Left forelimb (tissue), 1 donor: ENCODE measurements around the gene RTTN.

Experiments used
- DNase-seq: peaks from one replicate; pipeline ENCODE4 v3.0.0-alpha.2; 2018; ENCODE audit warnings: low spot score

Gene RTTN

GRCh38 chr18:70207181-70207580 lies 1.7 kb upstream of the RTTN start:
- no peak for DNase-seq

- no peak for DNase-seq
These were observed 5.2 kb downstream of the RTTN start for GRCh38 chr18:70200286-70200685.

- no peak for DNase-seq
These were observed 7.6 kb downstream of the RTTN start for GRCh38 chr18:70197844-70198243.

GRCh38 chr18:70197026-70197425 lies 8.5 kb downstream of the RTTN start:
- no peak for DNase-seq

- no peak for DNase-seq
These were observed 9.5 kb downstream of the RTTN start for GRCh38 chr18:70195852-70196434.

GRCh38 chr18:70195014-70195614 lies 10.4 kb downstream of the RTTN start:
- DNase-seq = no peak

GRCh38 chr18:70194227-70194890 lies 11.1 kb downstream of the RTTN start:
- no peak for DNase-seq

- no peak for DNase-seq
These were observed 15.0 kb downstream of the RTTN start for GRCh38 chr18:70190529-70190928.

GRCh38 chr18:70188113-70188512 lies 17.4 kb downstream of the RTTN start:
- no peak for DNase-seq

GRCh38 chr18:70183441-70183840 lies 22.0 kb downstream of the RTTN start:
- DNase-seq = no peak

- DNase-seq = no peak
These were observed 22.9 kb downstream of the RTTN start for GRCh38 chr18:70182548-70182947.

- DNase-seq = no peak
These were observed 23.8 kb downstream of the RTTN start for GRCh38 chr18:70181725-70182124.

- no peak for DNase-seq
These were observed 24.5 kb downstream of the RTTN start for GRCh38 chr18:70181015-70181414.

GRCh38 chr18:70176537-70176936 lies 28.9 kb downstream of the RTTN start:
- no peak for DNase-seq

GRCh38 chr18:70175216-70175615 lies 30.3 kb downstream of the RTTN start:
- DNase-seq = no peak

- DNase-seq = no peak
These were observed 33.3 kb downstream of the RTTN start for GRCh38 chr18:70172225-70172624.

- DNase-seq = no peak
These were observed 35.7 kb downstream of the RTTN start for GRCh38 chr18:70169747-70170146.

GRCh38 chr18:70166668-70167067 lies 38.8 kb downstream of the RTTN start:
- DNase-seq = no peak

- DNase-seq = no peak
These were observed 39.6 kb downstream of the RTTN start for GRCh38 chr18:70165936-70166335.

GRCh38 chr18:70160073-70160678 lies 45.3 kb downstream of the RTTN start:
- no peak for DNase-seq

- no peak for DNase-seq
These were observed 46.3 kb downstream of the RTTN start for GRCh38 chr18:70158992-70159717.

GRCh38 chr18:70156886-70157285 lies 48.6 kb downstream of the RTTN start:
- no peak for DNase-seq
